NT2/D1 (cell line): ENCODE measurements around the gene FAM124A.

ENCODE experiments used
- SUZ12 ChIP-seq: IDR thresholded peaks from 2 replicates; pipeline ENCODE4 v1.6.1; 2011; ENCODE audit not compliant: insufficient read length, insufficient read depth; ENCODE audit errors: extremely low read depth
- YY1 ChIP-seq: IDR thresholded peaks from 2 replicates; pipeline ENCODE4 v1.6.1; 2011; ENCODE audit not compliant: insufficient read length, insufficient read depth

- no peak for TF ChIP-seq YY1
- TF ChIP-seq SUZ12: no peak
Observed at GRCh38 chr13:51213173-51213728, 8.9 kb upstream of the FAM124A start.
